Natural killer cell (primary cell): ENCODE data around the gene KNDC1. TPM values are rescaled to one million over a fixed set of nuclear protein-coding genes. Genes with fewer than 3 reads are reported as not detected.

ENCODE experiments used
- ATAC-seq, 3 donors: fragments of 150-1000 bp in 2 of 3; fragments of 200-7000 bp in 1 of 3; cut with Tn5 transposase; 1 replicate in 1 of 3; 2 replicates in 2 of 3; pipeline ENCODE4 v1.10.0; 2021; ENCODE audit warnings: mild to moderate bottlenecking in 2 of 3, moderate library complexity in 2 of 3
- DNase-seq, 2 donors: peaks; one replicate each; pipeline versions ENCODE4 v3.0.0 to v3.0.0-alpha.2; 2013 to 2021; ENCODE audit warnings: mixed read lengths in 1 of 2
- H3K27ac ChIP-seq: one replicate; pipeline ENCODE4 v1.5.1; 2013; ENCODE audit warnings: mild to moderate bottlenecking, low read length
- H3K27me3 ChIP-seq: one replicate; pipeline ENCODE4 v1.6.1; 2013; ENCODE audit warnings: low read length; ENCODE audit not compliant: control insufficient read depth, insufficient read depth
- H3K36me3 ChIP-seq: one replicate; pipeline ENCODE4 v1.6.1; 2013; ENCODE audit warnings: low read length; ENCODE audit not compliant: control insufficient read depth, insufficient read depth
- H3K4me1 ChIP-seq: one replicate; pipeline ENCODE4 v1.6.1; 2013; ENCODE audit warnings: low read length; ENCODE audit not compliant: control insufficient read depth, insufficient read depth
- H3K4me3 ChIP-seq: one replicate; pipeline ENCODE4 v1.5.1; 2013; ENCODE audit warnings: low read length
- H3K9me3 ChIP-seq: one replicate; pipeline ENCODE4 v1.6.1; 2013; ENCODE audit warnings: low read length; ENCODE audit not compliant: control insufficient read depth, insufficient read depth
- H3K27ac Mint-ChIP-seq, 2 donors: one replicate each; pipeline ENCODE4 v1.8.0; 2022; ENCODE audit warnings: mild to moderate bottlenecking in 2 of 2, mixed read lengths in 2 of 2, moderate library complexity in 1 of 2
- H3K27me3 Mint-ChIP-seq, 2 donors: one replicate each; pipeline ENCODE4 v1.8.0; 2022; ENCODE audit warnings: low read depth in 2 of 2, mixed read lengths in 2 of 2
- H3K36me3 Mint-ChIP-seq: one replicate; pipeline ENCODE4 v1.8.0; 2022; ENCODE audit warnings: mixed read lengths
- H3K4me1 Mint-ChIP-seq, 2 donors: one replicate each; pipeline ENCODE4 v1.8.0; 2022; ENCODE audit warnings: mixed read lengths in 2 of 2
- H3K4me3 Mint-ChIP-seq: one replicate; pipeline ENCODE4 v1.8.0; 2022; ENCODE audit warnings: mild to moderate bottlenecking, moderate library complexity, mixed read lengths
- H3K9me3 Mint-ChIP-seq, 2 donors: one replicate each; pipeline ENCODE4 v1.8.0; 2022; ENCODE audit warnings: mixed read lengths in 2 of 2
- CTCF ChIP-seq: fragments of 200-600 bp; IDR thresholded peaks from one replicate; pipeline ENCODE4 v1.8.0; 2022; ENCODE audit warnings: antibody characterized with exemption
- WGBS: methylation state at CpG from one replicate; pipeline ENCODE4 v1.1.7; 2013; ENCODE audit warnings: missing lambda C conversion rate; ENCODE audit not compliant: insufficient coverage; 5-methylcytosine and 5-hydroxymethylcytosine counted together
- intact Hi-C: fragments of 100-400 bp; cut with micrococcal nuclease; formaldehyde crosslinking; loops from one replicate; pipeline ENCODE4 v1.14.2; 2022
- total RNA-seq, 4 donors: library from RNA; stranded (reverse); fragments of 120-200 nt in 1 of 4; gene quantifications; one replicate each; pipeline versions ENCODE4 v1.2.3 to v1.2.4, GENCODE V29; 2013 to 2022

The KNDC1 gene
- total RNA-seq, 3 donors from 2014 or later (not counting 1 experiment from before 2014, with no cell fraction given): 2.1 to 5.9 TPM; not detected in 1

GRCh38 chr10:133166828-133167692 is 7.0 kb downstream of the KNDC1 start:
- H3K9me3 Mint-ChIP-seq: no peaks in the 10 kb centered on the region
- no peak overlapping the region for H3K27ac Mint-ChIP-seq

GRCh38 chr10:133167693-133168616 is 7.9 kb downstream of the KNDC1 start:
- ATAC-seq: no peak
- DNase-seq: no peak
- no peak overlapping the region for H3K27ac ChIP-seq
- 88% methylated on average over 36 of the region's 37 CpGs for WGBS
- H3K9me3 Mint-ChIP-seq: no peaks in the 10 kb centered on the region
- no peaks in the 10 kb centered on the region for H3K36me3 ChIP-seq
- no peaks in the 10 kb centered on the region for H3K4me1 ChIP-seq
- no peaks in the 10 kb centered on the region for H3K27me3 ChIP-seq
- H3K9me3 ChIP-seq: no peaks in the 10 kb centered on the region
- no peak overlapping the region for H3K27ac Mint-ChIP-seq
- H3K36me3 Mint-ChIP-seq: no peaks in the 10 kb centered on the region
- TF ChIP-seq CTCF: no peak
- no peaks in the 10 kb centered on the region for H3K4me1 Mint-ChIP-seq
- intact Hi-C loops: no loop called here
- H3K27me3 Mint-ChIP-seq: peaks cover 5 to 8% of the 10 kb centered on the region in 2 donors
- H3K4me3 Mint-ChIP-seq: no peak overlapping the region
- H3K4me3 ChIP-seq: no peak overlapping the region

More at GRCh38 chr10:133166828-133167692, 7.0 kb downstream of the KNDC1 start:
- Mint-ChIP-seq H3K4me3 (no peak overlapping the region), H3K4me1 (no peaks in the 10 kb centered on the region), H3K36me3 (no peaks in the 10 kb centered on the region), H3K27me3 (peaks cover 7 to 12% of the 10 kb centered on the region in 2 donors)
- Histone ChIP-seq H3K36me3 (no peaks in the 10 kb centered on the region), H3K9me3 (no peaks in the 10 kb centered on the region), H3K27me3 (peaks cover 2% of the 10 kb centered on the region), H3K4me3 (no peak overlapping the region), H3K4me1 (no peaks in the 10 kb centered on the region), H3K27ac (no peak overlapping the region)
- no peak for TF ChIP-seq CTCF
- WGBS: 95% methylated on average over 66 of the region's 66 CpGs
- ATAC-seq (no peak), DNase-seq (no peak)
- intact Hi-C loops: no loop called here

- Mint-ChIP-seq H3K27ac (no peak overlapping the region), H3K27me3 (peaks cover 7% of the 10 kb centered on the region in 2 donors), H3K4me3 (no peak overlapping the region), H3K36me3 (no peaks in the 10 kb centered on the region), H3K9me3 (no peaks in the 10 kb centered on the region), H3K4me1 (no peaks in the 10 kb centered on the region)
- H3K9me3 ChIP-seq: no peaks in the 10 kb centered on the region
- TF ChIP-seq CTCF: no peak
- intact Hi-C loops: no loop called here
- no peaks in the 10 kb centered on the region for H3K27me3 ChIP-seq
- DNase-seq (no peak), ATAC-seq (no peak)
- H3K36me3 ChIP-seq: no peaks in the 10 kb centered on the region
- H3K4me1 ChIP-seq: no peaks in the 10 kb centered on the region
- 91% methylated on average over 14 of the region's 14 CpGs for WGBS
- no peak overlapping the region for H3K4me3 ChIP-seq
- no peak overlapping the region for H3K27ac ChIP-seq
Measured at GRCh38 chr10:133168617-133169031, 8.6 kb downstream of the KNDC1 start.
